Measurements from ENCODE around the gene QRSL1.

GRCh38 chr6:106609699-106610098 is 19.7 kb upstream of the QRSL1 start:
- no peak for TF ChIP-seq POLR2AphosphoS5 (IDR thresholded peaks at IDR 0.05)
- no peak for TF ChIP-seq CTCF (IDR thresholded peaks at IDR 0.05)
- no peak for TF ChIP-seq POLR2A (IDR thresholded peaks at IDR 0.05)
